ENCODE results near the gene KDM4C.

KDM4C gene

DNA sequence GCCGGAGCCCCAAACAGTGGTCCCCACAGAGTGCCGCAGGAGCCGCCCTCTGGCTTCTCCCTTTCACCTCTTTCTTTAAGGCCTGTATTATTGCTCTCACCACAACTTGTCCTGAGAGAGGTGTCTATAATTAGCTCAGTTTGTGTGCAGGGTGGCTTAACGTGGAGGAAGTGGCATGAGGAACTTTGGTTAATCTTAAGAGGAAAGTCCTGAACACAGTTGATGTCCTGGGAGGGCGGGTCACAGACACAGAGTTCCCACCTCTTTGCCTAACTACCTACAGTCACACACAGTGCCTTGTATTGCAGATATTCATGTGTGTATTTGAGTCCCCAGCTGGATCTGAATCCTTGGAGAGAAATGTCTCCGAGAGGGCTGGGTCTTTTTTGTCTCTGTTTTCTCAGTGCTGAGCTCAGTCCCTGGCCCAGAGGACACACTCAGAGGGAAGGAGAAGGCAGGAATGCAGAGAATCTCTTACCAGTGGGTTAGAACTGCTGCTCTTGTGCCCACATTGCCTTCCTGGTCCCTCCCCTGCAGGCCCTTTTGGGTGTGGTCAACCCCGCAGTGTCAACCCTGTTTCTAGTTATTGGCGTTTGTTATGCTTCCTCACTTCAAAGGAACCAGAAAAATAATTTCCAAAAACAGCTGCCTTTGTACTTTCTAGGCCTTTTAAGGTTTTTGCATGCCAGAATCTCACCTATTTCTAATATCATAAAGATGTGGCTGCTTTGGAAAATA, 392.5 kb downstream of the KDM4C start:
- no peaks in the 10 kb centered on the region for H3K27me3 ChIP-seq (ENCODE audit: control insufficient read depth, insufficient read depth, low read length)
- no peaks in the 10 kb centered on the region for H3K79me2 ChIP-seq
- H3K4me1 ChIP-seq: no peaks in the 10 kb centered on the region
- no peaks in the 10 kb centered on the region for H3K36me3 ChIP-seq (ENCODE audit: control insufficient read depth, insufficient read depth, low read length)
- H3K4me2 ChIP-seq (ENCODE audit: low read length): no peak overlapping the region
- no peaks in the 10 kb centered on the region for H3K9me3 ChIP-seq (ENCODE audit: control insufficient read depth, low read length)
- H3K27ac ChIP-seq: no peak overlapping the region
- TF ChIP-seq, protein P1, sequence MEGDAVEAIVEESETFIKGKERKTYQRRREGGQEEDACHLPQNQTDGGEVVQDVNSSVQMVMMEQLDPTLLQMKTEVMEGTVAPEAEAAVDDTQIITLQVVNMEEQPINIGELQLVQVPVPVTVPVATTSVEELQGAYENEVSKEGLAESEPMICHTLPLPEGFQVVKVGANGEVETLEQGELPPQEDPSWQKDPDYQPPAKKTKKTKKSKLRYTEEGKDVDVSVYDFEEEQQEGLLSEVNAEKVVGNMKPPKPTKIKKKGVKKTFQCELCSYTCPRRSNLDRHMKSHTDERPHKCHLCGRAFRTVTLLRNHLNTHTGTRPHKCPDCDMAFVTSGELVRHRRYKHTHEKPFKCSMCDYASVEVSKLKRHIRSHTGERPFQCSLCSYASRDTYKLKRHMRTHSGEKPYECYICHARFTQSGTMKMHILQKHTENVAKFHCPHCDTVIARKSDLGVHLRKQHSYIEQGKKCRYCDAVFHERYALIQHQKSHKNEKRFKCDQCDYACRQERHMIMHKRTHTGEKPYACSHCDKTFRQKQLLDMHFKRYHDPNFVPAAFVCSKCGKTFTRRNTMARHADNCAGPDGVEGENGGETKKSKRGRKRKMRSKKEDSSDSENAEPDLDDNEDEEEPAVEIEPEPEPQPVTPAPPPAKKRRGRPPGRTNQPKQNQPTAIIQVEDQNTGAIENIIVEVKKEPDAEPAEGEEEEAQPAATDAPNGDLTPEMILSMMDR (IDR thresholded peaks at IDR 0.05): no peak
- no peak overlapping the region for H2AFZ ChIP-seq
- no peak overlapping the region for H3K4me3 ChIP-seq (ENCODE audit: low read depth, low read length)
- H3K9ac ChIP-seq: no peak overlapping the region

DNA sequence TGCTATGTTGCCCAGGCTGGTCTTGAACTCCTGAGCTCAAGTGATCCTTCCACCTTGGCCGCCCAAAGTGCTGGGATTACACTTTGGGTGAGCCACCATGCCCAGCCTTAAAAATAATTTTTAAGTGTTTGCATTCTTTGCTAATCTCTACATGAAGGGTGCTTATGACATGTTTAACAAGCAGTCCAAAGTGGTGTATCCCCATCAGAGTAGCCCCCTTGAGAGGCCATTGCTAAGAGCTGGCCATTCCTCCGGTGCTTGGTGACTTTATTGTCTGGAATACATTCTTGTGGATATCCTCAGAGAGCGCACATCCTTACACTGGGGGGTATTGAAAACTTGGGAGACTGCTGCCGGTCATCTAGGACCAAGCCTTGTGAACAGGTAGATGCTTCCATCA, 395.4 kb downstream of the KDM4C start:
- no peak overlapping the region for H2AFZ ChIP-seq
- no peaks in the 10 kb centered on the region for H3K27me3 ChIP-seq (ENCODE audit: control insufficient read depth, insufficient read depth, low read length)
- H3K4me3 ChIP-seq (ENCODE audit: low read depth, low read length): no peak overlapping the region
- no peaks in the 10 kb centered on the region for H3K4me1 ChIP-seq
- no peaks in the 10 kb centered on the region for H3K36me3 ChIP-seq (ENCODE audit: control insufficient read depth, insufficient read depth, low read length)
- H3K9ac ChIP-seq: no peak overlapping the region
- no peaks in the 10 kb centered on the region for H3K9me3 ChIP-seq (ENCODE audit: control insufficient read depth, low read length)
- no peaks in the 10 kb centered on the region for H3K79me2 ChIP-seq
- no peak overlapping the region for H3K27ac ChIP-seq
- H3K4me2 ChIP-seq (ENCODE audit: low read length): no peak overlapping the region
- TF ChIP-seq, protein P1 (IDR thresholded peaks at IDR 0.05): no peak

DNA sequence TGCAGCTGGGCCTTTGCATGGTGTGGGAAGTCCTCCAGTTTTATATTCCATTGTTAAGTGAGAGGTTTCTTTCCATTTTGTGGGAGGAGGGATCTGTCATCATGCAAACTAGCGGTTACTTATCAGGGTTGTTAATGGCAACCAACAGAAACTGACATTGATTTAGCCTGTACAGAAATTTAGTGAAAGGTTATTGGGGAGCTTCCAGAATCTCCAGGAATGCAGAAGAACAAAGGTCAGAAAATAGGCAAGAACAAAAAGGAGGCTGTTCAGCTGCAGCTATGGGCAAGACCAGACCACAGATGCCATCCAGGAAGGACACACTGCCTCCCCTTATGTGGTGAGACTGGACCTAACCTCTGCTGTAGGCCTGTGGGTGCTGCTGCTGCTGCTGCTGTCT, 395.8 kb downstream of the KDM4C start:
- Histone ChIP-seq H3K79me2 (no peaks in the 10 kb centered on the region), H3K9me3 (ENCODE audit: control insufficient read depth, low read length) (no peaks in the 10 kb centered on the region), H3K4me2 (ENCODE audit: low read length) (no peak overlapping the region), H3K27me3 (ENCODE audit: control insufficient read depth, insufficient read depth, low read length) (no peaks in the 10 kb centered on the region), H3K27ac (no peak overlapping the region), H3K4me1 (no peaks in the 10 kb centered on the region), H3K9ac (no peak overlapping the region), H3K36me3 (ENCODE audit: control insufficient read depth, insufficient read depth, low read length) (no peaks in the 10 kb centered on the region), H2AFZ (no peak overlapping the region), H3K4me3 (ENCODE audit: low read depth, low read length) (no peak overlapping the region)
- TF ChIP-seq, protein P1 (IDR thresholded peaks at IDR 0.05): no peak

DNA sequence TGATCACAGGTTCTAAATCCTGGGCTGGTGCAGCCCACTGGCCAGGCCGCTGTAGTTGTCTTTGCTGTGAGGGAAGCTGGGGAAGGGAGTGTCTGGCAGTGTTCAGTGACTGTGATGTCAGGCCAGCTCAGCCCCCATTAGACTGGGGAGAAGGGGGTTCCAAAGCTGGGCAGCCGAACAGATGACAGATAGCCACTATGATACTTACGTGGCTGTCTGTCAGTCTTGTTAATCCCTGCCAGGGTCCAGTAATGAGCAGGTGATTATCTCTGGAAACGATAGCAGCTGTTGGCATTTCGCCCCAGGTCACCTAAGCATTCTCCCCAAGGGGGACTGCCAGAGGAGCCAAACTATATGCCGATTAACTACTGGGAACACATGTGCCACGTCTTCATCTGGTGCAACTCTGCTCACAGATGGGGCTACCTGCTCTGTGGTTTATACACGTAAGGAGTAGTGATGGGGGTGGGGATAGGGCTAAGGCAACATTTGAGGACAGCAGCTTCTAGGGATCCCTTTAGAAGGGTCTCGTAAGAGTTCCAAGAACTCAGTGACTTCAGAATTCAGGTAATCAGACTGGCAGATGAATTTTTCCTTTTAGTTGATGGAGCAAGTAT, 396.3 kb downstream of the KDM4C start:
- Histone ChIP-seq H3K4me2 (ENCODE audit: low read length) (no peak overlapping the region), H3K27ac (no peak overlapping the region), H3K9me3 (ENCODE audit: control insufficient read depth, low read length) (no peaks in the 10 kb centered on the region), H3K36me3 (ENCODE audit: control insufficient read depth, insufficient read depth, low read length) (no peaks in the 10 kb centered on the region), H3K4me1 (no peaks in the 10 kb centered on the region), H2AFZ (no peak overlapping the region), H3K4me3 (ENCODE audit: low read depth, low read length) (no peak overlapping the region), H3K79me2 (no peaks in the 10 kb centered on the region), H3K27me3 (ENCODE audit: control insufficient read depth, insufficient read depth, low read length) (no peaks in the 10 kb centered on the region), H3K9ac (no peak overlapping the region)
- TF ChIP-seq, protein P1 (IDR thresholded peaks at IDR 0.05): no peak

DNA sequence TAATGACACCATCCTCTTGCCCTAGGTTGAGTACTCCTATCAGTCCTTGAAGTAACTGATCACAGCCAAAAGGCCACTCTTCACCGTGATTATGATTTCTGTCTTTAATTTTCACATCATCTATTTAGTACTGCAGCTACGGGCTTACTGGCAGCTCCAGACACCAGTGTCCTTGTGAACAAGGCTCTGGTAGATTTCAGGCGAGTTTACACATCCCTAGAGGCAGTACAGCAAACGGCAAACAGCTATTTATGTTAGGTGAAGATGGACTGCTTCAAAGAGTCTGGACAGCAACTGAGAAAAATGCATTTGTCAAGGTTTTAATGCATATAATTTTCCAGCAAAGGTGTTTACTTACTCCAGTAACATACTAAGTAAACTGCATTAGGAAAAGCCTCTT, 396.9 kb downstream of the KDM4C start:
- H3K9me3 ChIP-seq (ENCODE audit: control insufficient read depth, low read length): no peaks in the 10 kb centered on the region
- H3K27ac ChIP-seq: no peak overlapping the region
- H3K36me3 ChIP-seq (ENCODE audit: control insufficient read depth, insufficient read depth, low read length): no peaks in the 10 kb centered on the region
- no peak overlapping the region for H3K4me2 ChIP-seq (ENCODE audit: low read length)
- H3K4me1 ChIP-seq: no peaks in the 10 kb centered on the region
- H3K4me3 ChIP-seq (ENCODE audit: low read depth, low read length): no peak overlapping the region
- H3K27me3 ChIP-seq (ENCODE audit: control insufficient read depth, insufficient read depth, low read length): no peaks in the 10 kb centered on the region
- H2AFZ ChIP-seq: no peak overlapping the region
- H3K79me2 ChIP-seq: no peaks in the 10 kb centered on the region
- no peak overlapping the region for H3K9ac ChIP-seq
- TF ChIP-seq, protein P1 (IDR thresholded peaks at IDR 0.05): no peak

Measured in parathyroid adenoma (tissue), 2 donors.